ENCODE data around the gene SOBP. TPM values are rescaled to one million over a fixed set of nuclear protein-coding genes. Genes with fewer than 3 reads are reported as not detected.

Gene SOBP, protein sequence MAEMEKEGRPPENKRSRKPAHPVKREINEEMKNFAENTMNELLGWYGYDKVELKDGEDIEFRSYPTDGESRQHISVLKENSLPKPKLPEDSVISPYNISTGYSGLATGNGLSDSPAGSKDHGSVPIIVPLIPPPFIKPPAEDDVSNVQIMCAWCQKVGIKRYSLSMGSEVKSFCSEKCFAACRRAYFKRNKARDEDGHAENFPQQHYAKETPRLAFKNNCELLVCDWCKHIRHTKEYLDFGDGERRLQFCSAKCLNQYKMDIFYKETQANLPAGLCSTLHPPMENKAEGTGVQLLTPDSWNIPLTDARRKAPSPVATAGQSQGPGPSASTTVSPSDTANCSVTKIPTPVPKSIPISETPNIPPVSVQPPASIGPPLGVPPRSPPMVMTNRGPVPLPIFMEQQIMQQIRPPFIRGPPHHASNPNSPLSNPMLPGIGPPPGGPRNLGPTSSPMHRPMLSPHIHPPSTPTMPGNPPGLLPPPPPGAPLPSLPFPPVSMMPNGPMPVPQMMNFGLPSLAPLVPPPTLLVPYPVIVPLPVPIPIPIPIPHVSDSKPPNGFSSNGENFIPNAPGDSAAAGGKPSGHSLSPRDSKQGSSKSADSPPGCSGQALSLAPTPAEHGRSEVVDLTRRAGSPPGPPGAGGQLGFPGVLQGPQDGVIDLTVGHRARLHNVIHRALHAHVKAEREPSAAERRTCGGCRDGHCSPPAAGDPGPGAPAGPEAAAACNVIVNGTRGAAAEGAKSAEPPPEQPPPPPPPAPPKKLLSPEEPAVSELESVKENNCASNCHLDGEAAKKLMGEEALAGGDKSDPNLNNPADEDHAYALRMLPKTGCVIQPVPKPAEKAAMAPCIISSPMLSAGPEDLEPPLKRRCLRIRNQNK
- 16.1 TPM for total RNA-seq (ENCODE audit: unreplicated experiment)
- long read RNA-seq, partial matches to known transcripts, result 0 of 3 reads
- long read RNA-seq, other reads (novel, unspliced or antisense), result 3 of 3 reads

DNA sequence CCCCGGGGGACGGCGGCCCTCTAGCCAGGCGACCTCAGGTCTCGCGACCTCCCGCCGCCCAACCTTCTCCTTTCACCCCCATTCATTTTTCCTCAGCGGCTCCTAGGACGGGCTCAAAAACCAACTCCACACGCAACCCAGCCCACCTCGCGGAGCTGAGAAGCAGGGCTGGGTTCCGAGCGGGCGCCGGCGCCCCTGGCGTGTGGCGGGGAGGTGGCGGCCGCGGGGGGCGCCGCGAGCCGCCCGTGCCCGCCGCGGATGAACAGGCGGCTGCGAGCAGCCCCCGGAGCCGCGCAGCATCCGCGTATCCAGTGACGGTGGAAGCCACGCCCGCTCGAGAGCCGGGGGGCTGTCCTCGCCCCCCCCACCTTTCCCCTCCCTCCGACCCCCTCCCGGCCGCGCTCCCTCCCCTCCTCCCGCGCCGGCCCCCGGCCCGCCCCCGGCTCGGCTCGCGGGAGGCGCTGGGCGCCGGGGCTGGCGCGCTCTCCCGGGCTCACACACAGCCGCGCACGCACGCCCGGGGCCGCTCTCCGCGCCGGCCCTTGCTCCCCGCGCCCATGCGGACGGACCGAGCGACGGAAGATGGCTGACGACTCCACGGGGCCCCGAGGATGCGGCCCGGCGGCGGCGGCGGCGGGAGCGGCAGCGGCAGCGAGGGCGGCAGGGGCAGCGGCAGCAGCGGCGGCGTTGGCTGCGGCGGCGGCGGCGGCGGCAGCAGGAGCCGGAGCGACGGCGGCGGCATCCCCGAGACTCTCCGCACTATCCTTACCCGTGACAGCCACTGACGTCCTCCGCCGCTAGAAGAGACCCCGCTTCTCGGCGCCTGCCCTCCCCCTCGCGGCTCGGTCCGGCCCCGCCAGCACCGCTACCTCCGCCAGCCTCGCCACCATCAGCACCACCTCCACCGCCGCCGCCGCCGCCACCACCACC lies at the start of gene SOBP:
Gene SOBP, plus strand, starts transcription at position 482 of the 930 bp plus-strand sequence. CDS start 500 bp downstream, outside the sequence.
- peaks cover 11% of the 10 kb centered on the region for H3K9me3 Mint-ChIP-seq (ENCODE audit: unreplicated experiment)
- peak within 1 kb of the TSS; percentile 95 for H3K27ac Mint-ChIP-seq (ENCODE audit: unreplicated experiment)
- peaks cover 14% of the 10 kb centered on the region for H3K4me1 Mint-ChIP-seq (ENCODE audit: low read depth, unreplicated experiment)
- peak within 1 kb of the TSS; percentile 100 for H3K4me3 Mint-ChIP-seq (ENCODE audit: unreplicated experiment)
- peaks cover 17% of the 10 kb centered on the region for H3K27me3 Mint-ChIP-seq (ENCODE audit: unreplicated experiment)
- TF ChIP-seq, protein P1, sequence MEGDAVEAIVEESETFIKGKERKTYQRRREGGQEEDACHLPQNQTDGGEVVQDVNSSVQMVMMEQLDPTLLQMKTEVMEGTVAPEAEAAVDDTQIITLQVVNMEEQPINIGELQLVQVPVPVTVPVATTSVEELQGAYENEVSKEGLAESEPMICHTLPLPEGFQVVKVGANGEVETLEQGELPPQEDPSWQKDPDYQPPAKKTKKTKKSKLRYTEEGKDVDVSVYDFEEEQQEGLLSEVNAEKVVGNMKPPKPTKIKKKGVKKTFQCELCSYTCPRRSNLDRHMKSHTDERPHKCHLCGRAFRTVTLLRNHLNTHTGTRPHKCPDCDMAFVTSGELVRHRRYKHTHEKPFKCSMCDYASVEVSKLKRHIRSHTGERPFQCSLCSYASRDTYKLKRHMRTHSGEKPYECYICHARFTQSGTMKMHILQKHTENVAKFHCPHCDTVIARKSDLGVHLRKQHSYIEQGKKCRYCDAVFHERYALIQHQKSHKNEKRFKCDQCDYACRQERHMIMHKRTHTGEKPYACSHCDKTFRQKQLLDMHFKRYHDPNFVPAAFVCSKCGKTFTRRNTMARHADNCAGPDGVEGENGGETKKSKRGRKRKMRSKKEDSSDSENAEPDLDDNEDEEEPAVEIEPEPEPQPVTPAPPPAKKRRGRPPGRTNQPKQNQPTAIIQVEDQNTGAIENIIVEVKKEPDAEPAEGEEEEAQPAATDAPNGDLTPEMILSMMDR (IDR thresholded peaks at IDR 0.05; ENCODE audit: partially characterized antibody, unreplicated experiment), result no peak
- peak; percentile 83 for DNase-seq
- H3K36me3 Mint-ChIP-seq (ENCODE audit: unreplicated experiment), result no peaks in the 10 kb centered on the region

DNA sequence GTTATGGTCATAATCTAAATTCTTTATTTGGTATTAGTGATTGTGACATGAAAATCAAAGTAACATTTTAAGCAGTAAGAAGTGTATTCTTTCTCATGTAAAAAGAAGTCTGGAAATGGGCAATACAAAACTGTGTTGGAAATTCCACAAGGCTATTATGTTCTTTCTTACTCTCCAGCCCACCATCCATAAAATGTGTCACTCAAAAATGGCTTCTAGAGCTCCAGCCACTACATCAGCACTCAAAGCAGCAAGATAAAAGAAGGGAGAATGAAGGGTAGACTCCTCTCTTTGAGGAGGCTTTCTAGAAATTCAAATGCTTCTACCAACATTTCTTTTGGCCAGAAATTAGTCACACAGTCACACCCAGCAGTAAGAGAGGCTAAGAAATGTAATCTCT lies 49.0 kb upstream of the SOBP start:
- no peaks in the 10 kb centered on the region for H3K4me1 Mint-ChIP-seq (ENCODE audit: low read depth, unreplicated experiment)
- H3K27me3 Mint-ChIP-seq (ENCODE audit: unreplicated experiment), result no peaks in the 10 kb centered on the region
- H3K27ac Mint-ChIP-seq (ENCODE audit: unreplicated experiment), result no peak overlapping the region
- TF ChIP-seq, protein P1 (IDR thresholded peaks at IDR 0.05; ENCODE audit: partially characterized antibody, unreplicated experiment), result no peak
- no peak for DNase-seq
- H3K9me3 Mint-ChIP-seq (ENCODE audit: unreplicated experiment), result no peaks in the 10 kb centered on the region
- H3K4me3 Mint-ChIP-seq (ENCODE audit: unreplicated experiment), result no peak overlapping the region
- no peaks in the 10 kb centered on the region for H3K36me3 Mint-ChIP-seq (ENCODE audit: unreplicated experiment)

DNA sequence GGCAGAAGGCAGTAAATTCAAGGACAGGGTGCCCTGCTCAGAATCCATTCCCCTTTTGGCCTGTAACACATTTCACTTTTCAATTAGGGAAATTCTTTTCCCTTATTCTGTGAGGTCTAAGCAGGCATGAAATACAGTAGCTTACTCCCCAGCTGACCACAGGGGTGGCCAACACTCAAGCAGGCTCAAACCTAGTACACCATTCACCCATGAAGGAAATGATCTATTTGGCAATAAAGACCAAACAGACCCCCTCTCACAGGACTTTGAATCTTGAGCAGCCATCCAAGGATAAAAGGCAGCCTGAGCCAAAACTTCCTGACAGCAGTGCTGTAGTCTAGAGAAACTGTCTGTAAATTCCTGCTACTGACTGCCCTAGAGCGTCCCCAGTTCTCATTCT lies 48.2 kb upstream of the SOBP start:
- peaks cover under 1% of the 10 kb centered on the region for H3K9me3 Mint-ChIP-seq (ENCODE audit: unreplicated experiment)
- DNase-seq, result no peak
- no peaks in the 10 kb centered on the region for H3K27me3 Mint-ChIP-seq (ENCODE audit: unreplicated experiment)
- no peaks in the 10 kb centered on the region for H3K4me1 Mint-ChIP-seq (ENCODE audit: low read depth, unreplicated experiment)
- no peak overlapping the region for H3K4me3 Mint-ChIP-seq (ENCODE audit: unreplicated experiment)
- TF ChIP-seq, protein P1 (IDR thresholded peaks at IDR 0.05; ENCODE audit: partially characterized antibody, unreplicated experiment), result no peak
- no peak overlapping the region for H3K27ac Mint-ChIP-seq (ENCODE audit: unreplicated experiment)
- H3K36me3 Mint-ChIP-seq (ENCODE audit: unreplicated experiment), result peaks cover 4% of the 10 kb centered on the region

DNA sequence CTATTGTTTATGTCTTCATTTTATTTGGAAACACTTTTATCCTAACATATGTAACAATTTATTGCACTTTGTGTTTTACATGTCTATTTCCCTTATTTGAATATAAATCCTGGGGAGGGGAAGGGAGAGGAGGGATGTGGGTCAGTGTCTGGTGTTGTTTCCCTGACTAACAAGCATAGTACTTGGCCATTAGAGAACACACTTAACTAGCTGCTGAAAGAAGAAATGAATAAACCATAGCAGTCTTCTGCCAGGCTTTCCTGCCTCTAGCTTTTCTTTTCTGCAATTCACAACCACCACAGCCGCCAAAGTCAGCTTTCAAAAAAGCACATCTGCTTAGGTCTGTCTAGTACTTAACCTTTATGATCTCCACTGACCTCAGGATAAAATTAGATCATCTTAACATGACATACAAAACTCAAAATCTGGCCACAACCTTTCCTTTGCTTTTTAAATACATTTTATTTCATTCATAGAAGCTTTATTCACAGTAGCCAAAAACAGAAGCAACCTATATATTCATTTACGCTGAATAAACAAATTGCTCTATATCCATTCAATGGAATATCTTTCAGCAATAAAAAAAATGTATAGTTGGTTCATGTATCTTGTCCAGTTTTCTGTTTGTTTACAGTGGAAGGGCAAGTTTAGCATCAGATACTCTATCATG lies 46.8 kb upstream of the SOBP start:
- H3K4me3 Mint-ChIP-seq (ENCODE audit: unreplicated experiment), result no peak overlapping the region
- no peak overlapping the region for H3K27ac Mint-ChIP-seq (ENCODE audit: unreplicated experiment)
- H3K36me3 Mint-ChIP-seq (ENCODE audit: unreplicated experiment), result peaks cover 16% of the 10 kb centered on the region
- H3K9me3 Mint-ChIP-seq (ENCODE audit: unreplicated experiment), result peaks cover 9% of the 10 kb centered on the region
- no peaks in the 10 kb centered on the region for H3K4me1 Mint-ChIP-seq (ENCODE audit: low read depth, unreplicated experiment)
- no peaks in the 10 kb centered on the region for H3K27me3 Mint-ChIP-seq (ENCODE audit: unreplicated experiment)
- DNase-seq, result no peak
- TF ChIP-seq, protein P1 (IDR thresholded peaks at IDR 0.05; ENCODE audit: partially characterized antibody, unreplicated experiment), result no peak
